ENCODE measurements around the gene BMP2.

BMP2 gene

DNA sequence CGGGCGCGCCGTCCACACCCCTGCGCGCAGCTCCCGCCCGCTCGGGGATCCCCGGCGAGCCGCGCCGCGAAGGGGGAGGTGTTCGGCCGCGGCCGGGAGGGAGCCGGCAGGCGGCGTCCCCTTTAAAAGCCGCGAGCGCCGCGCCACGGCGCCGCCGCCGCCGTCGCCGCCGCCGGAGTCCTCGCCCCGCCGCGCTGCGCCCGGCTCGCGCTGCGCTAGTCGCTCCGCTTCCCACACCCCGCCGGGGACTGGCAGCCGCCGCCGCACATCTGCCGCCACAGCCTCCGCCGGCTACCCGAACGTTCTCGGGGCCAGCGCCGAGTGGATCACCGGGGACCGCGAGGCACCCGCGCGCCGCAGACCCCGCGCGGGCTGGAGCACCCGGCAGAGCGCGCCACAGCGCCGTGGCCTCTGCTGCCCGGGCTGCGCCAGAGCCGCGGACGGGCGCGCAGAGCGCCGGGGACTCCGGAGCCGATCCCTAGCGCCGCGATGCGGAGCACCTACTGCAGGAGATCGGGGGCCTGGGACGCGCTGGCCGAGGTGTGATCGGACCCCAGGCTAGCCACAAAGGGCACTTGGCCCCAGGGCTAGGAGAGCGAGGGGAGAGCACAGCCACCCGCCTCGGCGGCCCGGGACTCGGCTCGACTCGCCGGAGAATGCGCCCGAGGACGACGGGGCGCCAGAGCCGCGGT, at the start of gene BMP2:
TSS of gene BMP2 (plus strand) at position 151 of the 692 bp plus-strand sequence. CDS start 2,441 bp downstream, outside the sequence.
- DNase-seq (ENCODE audit: low read depth) = no peak

DNA sequence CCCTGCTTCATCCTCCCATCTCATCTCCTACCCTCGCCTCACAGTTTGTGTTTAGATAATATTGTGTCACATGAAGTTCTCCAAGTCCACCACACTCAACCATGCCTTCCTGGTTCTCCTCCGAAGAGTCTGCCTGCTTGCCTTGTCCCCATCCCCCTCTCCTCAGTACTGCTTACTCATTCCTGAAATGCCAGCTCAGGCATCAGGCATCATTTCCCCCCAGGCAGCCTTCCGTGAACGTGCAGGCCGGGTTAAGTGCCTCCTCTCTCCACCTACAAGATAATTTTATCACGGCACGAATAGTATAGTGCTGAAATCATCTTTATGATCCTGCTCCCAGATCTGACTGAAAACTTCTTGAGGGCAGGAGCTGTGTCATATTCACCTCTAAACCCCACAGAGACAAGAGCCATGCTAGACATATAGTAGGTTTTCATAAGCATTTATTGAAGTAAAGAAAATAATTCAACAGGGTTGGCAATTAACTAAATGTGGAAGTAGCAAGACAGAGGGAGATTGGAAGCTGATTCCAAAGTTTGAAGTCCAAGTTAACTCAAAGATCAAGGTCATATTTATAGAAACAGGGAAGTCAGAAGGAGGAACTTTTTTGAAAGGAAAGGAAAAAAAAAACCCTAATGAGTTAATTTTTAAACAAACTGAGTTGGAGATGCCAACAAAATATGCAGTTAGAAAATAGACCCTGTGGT, 48.7 kb upstream of the BMP2 start:
- no peak for DNase-seq (ENCODE audit: low read depth)

DNA sequence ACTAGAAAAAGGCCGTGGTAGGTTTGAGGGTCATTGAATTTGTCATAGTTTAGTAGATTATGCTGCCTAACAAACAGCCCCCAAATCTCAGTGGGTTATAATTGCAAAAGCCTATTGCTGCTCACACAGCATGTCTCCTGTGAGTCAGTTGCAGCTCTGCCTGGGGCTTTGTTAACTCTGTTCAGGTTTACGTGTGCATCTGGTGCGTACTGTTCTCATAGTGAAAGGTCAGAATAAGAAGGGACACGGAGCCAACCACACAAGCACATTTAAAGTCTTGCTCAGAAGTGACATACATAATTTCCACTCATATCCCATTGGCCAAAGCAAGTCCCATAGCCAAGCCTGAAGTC, 48.1 kb upstream of the BMP2 start:
- no peak for DNase-seq (ENCODE audit: low read depth)

DNA sequence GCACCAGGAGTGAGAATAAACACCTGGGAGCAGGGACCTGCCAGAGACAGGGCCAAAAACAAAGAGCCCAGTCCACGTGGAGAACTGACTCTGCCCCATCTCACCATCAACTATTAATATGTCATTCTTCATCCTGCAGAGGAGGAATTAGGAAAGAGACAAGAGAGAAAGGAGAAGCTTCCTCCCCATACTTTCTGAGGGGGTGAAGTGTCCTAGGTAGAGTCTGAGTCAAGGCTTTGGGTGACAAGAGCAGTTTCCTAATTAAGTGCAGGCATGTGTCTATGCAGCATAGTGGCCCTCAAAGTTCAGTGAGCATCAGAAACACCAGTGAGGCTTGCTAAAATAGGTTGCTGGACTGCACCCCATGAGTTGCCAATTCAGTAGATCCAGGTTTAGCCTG, 40.7 kb upstream of the BMP2 start:
- no peak for DNase-seq (ENCODE audit: low read depth)

DNA sequence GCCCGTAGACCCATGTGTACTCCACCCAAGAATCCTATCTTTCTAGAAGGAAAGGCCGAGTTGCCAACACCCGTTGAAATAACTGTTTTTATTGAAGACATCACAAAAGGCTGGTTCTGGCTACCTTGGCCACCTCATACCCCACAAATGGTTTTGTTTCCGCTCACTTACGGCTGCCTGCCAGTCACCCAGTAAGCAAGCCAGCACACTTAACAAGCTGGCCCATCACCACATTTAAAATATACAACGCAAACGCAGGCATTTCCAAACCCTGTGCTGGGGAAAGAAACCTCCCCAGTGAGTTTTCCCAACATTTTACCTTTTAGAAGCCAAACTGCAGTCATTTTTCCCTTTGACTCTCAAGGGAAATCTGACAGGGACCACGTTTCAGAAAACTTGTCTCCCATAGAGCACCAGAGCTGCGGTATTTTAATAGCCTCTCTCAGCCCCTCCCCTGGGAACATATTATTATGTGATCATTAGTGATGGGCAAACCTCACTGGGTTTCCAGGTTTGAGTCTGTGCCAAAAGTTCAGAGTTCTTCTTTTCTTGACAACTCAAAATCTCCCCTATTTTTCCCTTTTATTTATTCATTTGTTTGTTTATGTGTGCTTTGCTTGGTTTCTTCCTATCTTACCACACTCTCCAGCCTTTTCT, 36.7 kb upstream of the BMP2 start:
- DNase-seq (ENCODE audit: low read depth) = no peak

DNA sequence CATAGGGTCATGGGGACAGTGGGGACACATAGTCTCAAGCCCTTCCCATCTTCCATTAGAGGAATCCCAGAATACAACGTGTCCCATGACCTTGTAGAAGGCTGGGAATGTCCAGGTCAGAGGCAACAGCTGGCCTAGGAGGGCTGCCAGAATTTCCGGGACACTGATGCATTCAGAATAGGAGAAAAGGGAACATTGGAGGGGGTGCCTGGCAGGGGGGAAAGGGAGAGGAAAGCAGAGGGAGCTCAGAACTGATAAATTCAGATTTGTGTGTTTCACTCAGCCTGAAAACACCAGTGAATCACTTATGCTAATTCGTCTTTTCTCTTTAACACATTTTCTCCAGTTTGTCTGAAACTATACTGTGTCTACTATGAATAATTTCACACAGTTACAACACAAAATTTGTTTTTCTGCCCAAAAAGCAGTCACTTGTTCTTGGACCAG, 35.5 kb upstream of the BMP2 start:
- no peak for DNase-seq (ENCODE audit: low read depth)

DNA sequence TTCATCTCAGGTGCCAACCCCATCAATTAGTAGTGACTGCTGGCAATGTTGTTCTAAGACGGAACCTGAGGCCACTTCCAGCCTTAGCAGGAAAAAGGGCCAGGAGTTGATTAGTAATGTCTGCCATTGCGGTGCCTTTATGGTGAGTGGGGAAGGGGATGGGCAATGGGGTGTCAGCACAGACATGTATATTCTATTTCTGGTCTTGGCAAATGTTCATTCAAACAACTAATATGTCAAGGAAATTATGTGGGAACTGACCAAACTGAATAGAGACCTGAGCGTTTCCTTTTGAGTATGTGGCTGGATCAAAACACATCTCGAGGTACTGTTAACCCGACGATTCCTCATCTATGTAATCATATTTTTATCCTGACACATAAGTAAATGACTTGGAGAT, 34.6 kb upstream of the BMP2 start:
- DNase-seq (ENCODE audit: low read depth) = no peak

DNA sequence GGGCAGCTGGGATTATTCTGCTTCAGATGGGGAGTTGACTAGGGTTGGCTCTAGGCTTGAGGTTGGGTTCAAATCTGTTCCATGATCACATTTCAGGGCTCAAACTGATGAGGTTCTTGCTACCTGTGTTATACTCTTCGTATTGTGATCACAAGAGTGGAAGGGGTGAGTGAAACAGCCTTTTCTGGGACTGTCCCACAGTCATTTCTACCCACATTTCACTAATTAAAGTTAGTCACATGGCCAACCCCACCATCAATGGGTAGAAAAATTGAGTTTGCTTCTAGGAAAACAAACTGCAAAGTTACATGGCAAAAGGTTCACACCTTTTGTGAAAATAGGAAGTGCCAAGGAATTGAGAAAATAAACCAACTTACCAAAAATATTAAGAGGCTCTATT, 33.5 kb upstream of the BMP2 start:
- no peak for DNase-seq (ENCODE audit: low read depth)

DNA sequence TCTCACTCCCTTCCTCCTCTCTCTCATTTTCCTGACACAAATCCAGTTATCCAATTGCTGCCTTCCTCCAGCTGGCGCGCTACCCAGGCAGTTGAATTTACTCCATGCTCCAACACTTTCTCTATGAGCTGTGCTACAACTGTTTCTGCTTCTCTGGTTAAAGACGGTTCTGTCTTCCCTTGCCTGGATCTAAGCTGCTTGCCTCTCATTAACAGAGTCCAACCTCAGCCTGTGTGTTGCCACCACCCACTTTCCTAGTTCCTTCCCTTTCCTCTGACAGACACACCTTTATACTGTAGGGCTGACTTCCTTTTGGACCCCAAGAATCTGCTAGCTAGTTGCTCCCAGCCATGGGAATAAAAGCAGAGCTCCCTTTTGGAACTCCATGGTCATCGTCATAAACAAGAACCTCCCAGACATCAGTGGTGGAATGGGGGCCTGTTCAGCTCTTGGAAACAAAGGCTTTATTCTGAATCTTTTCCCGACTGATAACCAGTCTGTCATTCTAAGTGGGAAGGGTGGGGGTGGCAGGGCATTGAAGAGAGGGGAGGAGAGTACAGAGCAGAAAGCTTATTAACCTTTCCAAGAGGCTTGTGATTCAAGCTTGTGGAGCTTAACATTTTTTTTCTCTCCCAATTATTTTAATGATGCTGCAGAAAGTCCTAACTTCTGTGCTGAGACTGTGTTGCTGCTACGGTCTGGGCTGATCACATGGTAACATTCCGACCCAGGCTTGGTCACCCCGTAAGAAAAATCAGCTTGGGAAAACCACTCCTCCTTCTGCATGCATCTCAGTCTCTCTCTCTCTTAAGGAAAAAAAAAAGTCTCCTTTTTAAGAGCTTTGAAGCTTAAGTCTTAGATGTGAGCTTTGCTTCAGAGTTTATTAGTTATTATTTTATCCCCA, 31.3 kb upstream of the BMP2 start:
- DNase-seq (ENCODE audit: low read depth) = no peak

DNA sequence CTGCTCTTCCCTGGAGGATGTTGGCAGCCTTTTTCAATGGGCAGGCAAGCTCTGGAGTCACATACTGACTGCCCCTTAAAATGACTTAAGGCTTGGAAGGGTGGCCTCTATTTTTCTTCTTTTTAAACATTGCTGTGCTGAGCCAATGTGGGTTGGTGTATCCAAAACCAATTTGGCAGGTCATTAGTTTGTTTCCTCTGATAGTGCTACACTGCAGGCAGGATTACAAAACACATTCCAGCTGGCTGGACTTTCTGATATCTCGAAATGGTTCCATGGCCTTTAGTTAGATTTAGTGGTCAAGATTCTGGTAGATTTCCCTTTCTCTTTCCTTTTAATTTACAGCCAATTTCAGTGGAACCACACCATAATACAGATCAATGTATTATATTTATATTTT, 28.1 kb upstream of the BMP2 start:
- DNase-seq (ENCODE audit: low read depth) = no peak

DNA sequence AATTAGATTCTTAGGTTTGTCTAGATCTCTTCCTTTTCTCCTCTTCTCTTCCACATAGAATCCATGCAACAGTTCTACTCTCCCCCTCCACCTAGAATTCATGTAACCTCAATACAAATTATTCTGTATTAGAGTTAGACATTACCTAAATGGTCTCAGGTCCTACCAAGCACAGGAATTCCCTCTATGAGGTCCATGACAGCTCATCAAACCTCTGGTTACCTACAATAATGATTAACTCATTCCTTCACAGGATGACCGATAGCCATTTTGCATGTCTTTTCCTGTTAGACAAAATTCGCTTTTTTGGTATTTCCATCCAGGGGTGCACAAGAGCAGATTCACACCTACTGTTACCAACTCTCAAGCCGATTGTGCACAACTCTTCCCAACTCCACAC, 27.4 kb upstream of the BMP2 start:
- no peak for DNase-seq (ENCODE audit: low read depth)

DNA sequence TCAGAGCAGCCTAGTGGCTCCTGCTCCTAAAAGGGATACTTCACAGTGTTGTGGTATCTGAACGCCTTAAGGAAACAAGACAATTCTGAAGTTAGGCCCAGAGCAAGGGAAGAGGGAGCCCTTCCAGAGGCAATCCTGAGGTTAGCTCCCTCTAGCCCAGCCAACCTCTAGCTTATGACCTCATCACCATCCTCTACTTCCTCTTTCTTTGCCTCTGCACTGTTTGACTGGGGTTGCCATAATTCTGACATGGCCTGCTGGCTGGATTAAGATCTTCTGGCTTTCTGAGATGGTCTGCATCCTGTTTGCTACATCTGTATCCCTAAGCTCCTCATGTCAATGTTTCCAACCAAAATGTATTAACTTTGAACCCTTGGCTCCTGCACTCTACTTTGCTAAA, 23.3 kb upstream of the BMP2 start:
- no peak for DNase-seq (ENCODE audit: low read depth)

DNA sequence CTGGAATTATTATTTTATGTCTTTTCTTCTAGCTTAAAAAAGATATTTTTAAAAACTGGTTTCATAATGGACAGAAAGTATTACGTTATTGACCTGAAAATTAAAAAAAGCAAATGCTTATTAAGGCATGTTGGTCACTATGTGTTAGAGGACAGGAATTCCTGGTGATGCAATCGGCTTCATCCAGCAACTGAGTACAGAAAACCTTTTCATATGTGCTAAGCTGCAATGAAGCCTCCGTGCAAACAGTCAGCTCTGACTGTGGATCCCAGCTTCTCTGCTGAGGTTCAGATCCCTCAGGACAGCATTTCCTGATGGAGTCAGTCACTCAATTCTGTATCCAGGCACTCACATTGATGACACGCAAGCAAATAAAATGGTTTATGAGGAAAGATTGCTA, 22.7 kb upstream of the BMP2 start:
- DNase-seq (ENCODE audit: low read depth) = no peak

DNA sequence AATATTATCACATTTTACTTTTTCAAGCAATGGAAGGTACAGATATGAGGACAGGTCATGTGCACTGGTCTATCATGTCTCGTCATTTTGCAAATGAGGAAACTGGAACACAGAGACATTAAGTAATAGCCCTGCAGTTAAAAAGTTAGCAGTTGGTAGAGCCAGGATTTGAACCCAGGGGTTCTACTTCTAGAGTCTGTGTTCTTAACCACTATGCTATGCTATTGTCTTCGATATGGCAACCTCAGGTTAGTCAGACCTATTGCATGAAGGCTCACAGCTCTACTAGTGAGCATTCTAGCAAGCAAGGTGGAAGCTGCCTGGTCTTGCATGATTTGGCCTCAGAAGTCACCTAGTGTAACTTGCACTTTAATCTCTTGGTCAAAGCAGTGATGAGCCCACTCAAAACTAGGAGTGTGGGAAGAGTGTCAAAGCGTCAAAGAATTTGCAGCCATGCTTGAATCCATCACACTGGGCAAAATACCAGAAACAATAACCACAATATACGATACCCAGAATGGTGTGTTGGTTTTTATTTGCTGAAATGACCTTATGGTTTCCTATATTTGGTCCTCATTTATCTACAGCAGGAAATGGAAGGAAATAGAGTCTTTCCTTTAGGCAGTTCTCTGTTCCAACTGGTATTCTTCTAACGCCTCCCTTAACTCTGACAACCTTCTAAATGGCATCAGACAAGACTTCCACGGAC, 20.4 kb upstream of the BMP2 start:
- no peak for DNase-seq (ENCODE audit: low read depth)

DNA sequence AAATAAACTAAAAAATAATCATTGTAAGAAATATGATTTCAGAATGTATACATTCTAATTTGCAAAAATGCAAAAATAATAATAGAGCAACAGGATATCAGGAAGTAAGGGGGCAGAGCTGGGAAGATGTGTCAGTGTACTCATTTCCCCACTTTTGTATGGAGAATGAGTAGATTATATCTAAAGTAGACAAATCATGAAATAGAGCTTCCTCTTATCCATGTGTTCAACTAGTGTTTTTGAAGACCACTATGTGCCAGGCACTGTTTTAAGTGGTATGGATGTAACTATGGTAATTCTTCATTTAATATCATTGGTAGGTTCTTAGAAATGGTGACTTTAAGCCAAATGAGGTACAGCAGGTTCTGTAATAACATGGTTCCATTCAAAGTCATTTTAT, 17.0 kb upstream of the BMP2 start:
- DNase-seq (ENCODE audit: low read depth) = no peak

DNA sequence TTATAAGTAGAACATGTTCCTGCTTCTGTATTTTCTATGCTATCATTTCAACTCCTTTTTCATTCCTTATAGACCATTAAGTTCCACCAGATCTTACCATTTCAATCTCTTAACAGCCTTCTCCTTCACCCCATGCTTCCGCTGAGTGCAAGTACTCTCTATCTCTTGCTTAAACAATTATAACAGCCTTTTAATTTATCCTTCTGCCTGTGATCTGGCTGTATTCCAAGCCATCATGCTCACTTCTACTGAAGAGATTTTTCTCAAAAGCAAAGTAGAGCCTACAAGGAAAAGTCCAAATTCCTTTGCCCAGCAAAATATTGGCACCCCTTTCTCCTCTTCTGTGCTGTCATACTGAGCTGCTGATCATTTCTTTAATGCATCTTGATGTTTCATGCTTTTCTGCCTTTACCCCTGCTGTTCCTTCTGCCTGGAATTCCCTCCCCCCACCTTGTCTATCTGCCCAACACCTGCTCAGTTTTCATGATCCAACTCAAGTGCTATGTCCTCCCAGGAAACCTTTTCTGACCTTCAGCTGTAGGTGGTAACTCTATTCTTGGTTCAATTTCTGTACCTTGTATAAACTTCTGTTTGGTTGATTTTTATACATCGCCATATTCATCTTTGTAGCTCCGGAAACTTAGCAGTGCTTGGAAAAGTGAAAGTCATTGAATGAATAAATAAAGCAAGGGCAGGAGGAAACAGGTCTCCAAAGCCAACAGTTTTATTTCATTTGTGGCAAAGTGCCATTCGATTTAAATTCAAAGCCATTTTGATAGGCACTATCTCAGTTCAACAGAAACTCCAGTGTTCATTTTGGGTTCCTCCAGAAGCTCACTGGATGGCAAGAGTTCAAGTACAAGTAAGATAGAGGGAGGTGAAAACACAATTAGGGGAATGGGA, 10.5 kb upstream of the BMP2 start:
- DNase-seq (ENCODE audit: low read depth) = no peak

DNA sequence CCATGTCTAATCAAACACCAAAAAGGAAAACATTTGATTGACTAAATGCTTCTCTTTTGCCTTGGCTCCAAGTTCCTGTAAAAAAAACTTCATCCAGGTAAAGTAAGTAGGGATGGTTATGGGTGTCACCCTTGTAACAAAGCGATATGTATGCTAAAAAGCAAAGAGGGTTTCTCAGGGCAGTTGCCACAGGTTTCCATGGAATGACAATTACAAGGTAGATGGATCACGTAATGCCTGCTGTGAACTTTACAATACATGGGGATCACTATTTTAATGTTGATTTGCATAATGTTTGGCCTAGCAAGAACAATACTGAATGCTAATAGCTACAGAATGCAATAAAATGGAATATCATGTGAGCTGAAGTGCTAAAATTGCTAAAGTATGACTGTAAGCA, 2.9 kb upstream of the BMP2 start:
- DNase-seq (ENCODE audit: low read depth) = no peak

DNA sequence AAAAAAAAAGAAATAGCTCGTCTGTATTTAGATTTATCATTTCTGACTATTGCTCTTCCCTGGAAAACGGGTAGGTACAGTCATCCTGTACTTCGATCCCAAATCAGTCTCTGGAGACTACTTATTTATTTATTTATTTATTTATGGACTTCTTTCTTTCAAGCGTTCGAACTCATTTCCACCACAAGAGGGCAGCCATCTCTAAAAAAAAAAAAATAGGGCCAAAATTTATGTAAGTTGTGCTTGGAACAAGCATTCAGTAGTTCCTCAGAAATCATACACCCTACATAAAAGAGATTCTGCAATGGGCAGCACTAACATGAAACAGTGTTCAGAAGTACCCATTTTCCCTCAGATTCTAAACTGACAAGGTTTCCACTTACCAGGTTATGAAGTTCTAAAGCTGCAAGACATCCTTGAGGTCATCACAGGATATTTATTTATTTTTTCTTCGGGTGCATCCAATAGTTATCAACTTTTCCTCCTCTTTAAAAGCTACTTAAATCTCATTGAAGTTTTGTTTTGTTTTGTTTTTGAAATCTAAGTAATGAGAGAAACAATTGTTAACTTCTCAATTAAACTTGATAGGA, 1.9 kb upstream of the BMP2 start:
- no peak for DNase-seq (ENCODE audit: low read depth)

DNA sequence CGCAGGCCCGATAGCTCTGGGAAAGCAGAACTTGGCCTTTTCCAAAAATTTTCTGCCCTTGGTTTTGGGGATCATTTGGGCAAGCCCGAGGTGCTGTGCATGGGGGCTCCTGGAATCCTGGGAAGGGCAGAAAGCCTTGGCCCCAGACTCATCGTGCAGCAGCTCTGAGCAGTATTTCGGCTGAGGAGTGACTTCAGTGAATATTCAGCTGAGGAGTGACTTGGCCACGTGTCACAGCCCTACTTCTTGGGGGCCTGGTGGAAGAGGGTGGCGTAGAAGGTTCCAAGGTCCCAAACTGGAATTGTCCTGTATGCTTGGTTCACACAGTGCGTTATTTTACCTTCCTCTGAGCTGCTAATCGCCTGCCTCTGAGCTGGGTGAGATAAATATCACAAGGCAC, 1.1 kb upstream of the BMP2 start:
- DNase-seq (ENCODE audit: low read depth) = no peak

DNA sequence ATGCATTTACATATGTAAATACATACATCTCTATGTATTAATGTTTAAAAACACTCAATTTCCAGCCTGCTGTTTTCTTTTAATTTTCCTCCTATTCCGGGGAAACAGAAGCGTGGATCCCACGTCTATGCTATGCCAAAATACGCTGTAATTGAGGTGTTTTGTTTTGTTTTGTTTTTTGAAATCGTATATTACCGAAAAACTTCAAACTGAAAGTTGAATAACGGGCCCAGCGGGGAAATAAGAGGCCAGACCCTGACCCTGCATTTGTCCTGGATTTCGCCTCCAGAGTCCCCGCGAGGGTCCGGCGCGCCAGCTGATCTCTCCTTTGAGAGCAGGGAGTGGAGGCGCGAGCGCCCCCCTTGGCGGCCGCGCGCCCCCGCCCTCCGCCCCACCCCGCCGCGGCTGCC, 355 bp upstream of the BMP2 start:
- no peak for DNase-seq (ENCODE audit: low read depth)
